Subcutaneous adipose tissue (tissue), 4 donors: ENCODE measurements around the gene SHMT2. TPM values are rescaled to one million over a fixed set of nuclear protein-coding genes. Genes with fewer than 3 reads are reported as not detected.

ENCODE experiments used
- total RNA-seq, 4 donors: library from RNA; depleted of rRNA; stranded (reverse); fragments of >200 nt; gene quantifications; one replicate each; pipeline ENCODE4 v1.1.0, GENCODE V29; 2016
- TF ChIP-seq, protein P1 (sequence below): fragments of 450-650 bp; IDR thresholded peaks from one replicate; pipeline ENCODE4 v1.5.1; 2016; ENCODE audit warnings: low read depth, mild to moderate bottlenecking, control low read depth, antibody characterized with exemption, moderate library complexity

Gene SHMT2
- total RNA-seq, result 10 to 100 TPM; 19.1 to 41.6 (median 32.7) TPM

DNA sequence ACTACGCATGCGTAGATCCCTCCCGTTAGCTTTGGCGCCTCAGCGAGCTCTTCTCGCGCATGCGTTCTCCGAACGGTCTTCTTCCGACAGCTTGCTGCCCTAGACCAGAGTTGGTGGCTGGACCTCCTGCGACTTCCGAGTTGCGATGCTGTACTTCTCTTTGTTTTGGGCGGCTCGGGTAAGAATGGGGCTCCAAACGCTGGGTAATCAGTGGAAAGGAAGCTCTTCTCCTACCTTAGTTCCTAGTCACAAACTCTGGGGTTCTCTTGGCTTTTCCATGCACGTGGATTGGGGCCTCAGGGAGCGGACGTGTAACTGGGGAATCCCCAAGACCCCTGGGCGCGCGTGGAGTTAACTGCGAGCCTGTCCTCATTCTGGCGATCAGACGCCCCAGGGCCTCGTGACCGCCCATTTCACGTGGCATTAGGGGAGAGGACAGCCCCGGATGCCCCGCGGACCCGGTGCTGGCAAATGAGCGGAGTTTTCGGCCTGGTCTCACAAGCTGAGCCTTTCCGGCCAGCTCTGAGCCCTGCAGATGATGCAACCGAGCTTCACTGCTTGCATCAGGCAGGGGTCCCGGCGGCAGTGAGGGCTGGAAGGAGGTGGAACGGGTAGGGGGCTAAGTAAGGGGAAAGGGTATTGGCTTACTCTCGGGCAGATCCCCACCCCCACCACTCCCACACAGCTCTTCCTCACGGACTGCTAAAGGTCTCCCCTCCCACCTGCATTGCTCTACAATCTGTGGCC, at the start of gene SHMT2:
TSS of gene SHMT2 (plus strand) at position 78 of the 747 bp plus-strand sequence. CDS start at position 146, 68 bp downstream.
- TF ChIP-seq, protein P1, sequence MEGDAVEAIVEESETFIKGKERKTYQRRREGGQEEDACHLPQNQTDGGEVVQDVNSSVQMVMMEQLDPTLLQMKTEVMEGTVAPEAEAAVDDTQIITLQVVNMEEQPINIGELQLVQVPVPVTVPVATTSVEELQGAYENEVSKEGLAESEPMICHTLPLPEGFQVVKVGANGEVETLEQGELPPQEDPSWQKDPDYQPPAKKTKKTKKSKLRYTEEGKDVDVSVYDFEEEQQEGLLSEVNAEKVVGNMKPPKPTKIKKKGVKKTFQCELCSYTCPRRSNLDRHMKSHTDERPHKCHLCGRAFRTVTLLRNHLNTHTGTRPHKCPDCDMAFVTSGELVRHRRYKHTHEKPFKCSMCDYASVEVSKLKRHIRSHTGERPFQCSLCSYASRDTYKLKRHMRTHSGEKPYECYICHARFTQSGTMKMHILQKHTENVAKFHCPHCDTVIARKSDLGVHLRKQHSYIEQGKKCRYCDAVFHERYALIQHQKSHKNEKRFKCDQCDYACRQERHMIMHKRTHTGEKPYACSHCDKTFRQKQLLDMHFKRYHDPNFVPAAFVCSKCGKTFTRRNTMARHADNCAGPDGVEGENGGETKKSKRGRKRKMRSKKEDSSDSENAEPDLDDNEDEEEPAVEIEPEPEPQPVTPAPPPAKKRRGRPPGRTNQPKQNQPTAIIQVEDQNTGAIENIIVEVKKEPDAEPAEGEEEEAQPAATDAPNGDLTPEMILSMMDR, result no peak

DNA sequence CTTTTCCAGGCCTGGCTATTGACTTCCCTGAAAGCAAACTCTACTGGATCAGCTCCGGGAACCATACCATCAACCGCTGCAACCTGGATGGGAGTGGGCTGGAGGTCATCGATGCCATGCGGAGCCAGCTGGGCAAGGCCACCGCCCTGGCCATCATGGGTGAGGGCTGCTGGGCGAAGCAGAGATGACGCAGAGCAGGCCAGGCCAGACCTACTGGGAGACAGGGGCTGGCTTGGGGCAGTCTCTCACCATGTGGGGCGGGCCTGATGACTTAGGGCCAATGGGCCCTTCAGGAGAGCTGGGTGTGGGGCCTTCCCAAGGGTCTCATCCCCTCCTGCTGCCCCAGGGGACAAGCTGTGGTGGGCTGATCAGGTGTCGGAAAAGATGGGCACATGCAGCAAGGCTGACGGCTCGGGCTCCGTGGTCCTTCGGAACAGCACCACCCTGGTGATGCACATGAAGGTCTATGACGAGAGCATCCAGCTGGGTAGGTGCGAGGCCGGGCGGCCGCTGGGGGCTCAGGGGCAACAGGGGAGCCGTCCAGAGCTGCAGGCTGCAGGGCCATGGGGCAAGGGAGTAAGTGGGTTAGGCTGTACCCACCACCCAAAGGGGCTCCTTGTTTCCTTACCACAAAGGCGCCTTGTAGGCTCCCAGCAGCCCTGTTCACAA, 49.1 kb upstream of the SHMT2 start:
- TF ChIP-seq, protein P1, result no peak

DNA sequence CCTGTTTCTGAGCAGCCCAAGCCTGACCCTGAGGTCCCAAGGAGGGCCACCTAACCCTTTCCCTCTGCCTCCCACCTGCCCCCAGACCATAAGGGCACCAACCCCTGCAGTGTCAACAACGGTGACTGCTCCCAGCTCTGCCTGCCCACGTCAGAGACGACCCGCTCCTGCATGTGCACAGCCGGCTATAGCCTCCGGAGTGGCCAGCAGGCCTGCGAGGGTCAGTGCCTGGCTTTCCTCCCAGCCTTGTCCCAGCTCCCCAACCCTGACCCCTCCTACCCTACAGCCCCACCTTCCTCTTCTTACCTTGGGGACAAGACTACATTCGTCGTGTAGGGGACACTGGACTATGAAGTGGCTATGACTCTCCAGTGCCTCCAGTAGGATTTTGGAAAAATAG, 48.4 kb upstream of the SHMT2 start:
- TF ChIP-seq, protein P1, result no peak

DNA sequence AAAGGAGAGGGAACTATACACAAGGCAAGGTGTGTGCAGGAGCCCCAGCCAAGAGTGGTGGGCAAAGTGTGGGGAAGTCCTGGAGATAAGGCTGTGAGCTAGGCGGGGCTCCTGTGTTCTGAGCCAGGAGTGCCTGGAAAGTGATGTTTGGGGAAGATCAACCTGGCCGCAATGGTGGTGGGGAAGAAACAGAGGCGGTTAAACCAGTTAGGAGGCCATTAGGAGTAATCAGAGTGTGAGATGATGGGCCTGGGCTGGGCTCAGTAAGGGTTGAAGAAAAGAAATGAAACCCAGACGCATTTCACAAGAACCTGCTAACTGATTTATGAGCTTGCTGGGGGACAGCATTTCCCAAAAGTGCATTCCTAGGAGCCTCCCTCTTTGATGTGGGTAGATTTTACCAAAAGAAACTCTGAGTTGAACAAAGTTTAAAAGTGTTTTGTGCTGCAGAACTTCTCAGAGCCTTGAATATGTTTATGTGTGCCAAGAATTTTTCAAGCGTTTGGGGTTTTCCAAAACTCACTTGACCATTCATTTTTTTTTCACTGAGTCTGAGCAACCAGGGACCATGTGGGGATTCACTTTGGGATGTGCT, 47.9 kb upstream of the SHMT2 start:
- TF ChIP-seq, protein P1, result no peak

DNA sequence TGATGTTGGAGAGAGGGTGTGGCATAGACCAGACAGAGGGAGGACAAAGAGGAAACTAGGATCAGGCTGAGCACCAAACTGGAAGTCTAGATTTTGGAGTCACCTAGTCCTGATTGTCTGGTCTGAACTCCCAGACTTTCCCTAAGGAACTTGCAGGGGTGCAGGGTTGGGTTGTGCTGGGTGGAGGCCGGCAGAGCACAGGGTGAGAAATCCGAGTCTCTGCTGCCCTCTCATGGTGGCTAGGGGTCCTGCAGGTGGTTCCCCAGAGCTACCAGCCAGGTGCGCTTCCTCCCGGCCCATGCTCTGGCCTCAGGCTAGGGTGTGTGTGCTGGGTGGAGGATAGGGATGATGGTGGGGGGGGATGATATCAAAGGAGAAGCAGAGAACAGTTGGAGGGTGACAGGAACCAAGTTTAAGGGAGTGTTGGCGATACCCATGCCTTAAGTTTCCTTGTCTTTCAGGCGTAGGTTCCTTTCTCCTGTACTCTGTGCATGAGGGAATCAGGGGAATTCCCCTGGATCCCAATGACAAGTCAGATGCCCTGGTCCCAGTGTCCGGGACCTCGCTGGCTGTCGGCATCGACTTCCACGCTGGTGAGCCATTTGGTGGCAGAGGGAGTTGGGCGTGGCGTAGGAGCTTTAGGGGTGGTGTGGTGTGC, 46.5 kb upstream of the SHMT2 start:
- TF ChIP-seq, protein P1, result no peak

DNA sequence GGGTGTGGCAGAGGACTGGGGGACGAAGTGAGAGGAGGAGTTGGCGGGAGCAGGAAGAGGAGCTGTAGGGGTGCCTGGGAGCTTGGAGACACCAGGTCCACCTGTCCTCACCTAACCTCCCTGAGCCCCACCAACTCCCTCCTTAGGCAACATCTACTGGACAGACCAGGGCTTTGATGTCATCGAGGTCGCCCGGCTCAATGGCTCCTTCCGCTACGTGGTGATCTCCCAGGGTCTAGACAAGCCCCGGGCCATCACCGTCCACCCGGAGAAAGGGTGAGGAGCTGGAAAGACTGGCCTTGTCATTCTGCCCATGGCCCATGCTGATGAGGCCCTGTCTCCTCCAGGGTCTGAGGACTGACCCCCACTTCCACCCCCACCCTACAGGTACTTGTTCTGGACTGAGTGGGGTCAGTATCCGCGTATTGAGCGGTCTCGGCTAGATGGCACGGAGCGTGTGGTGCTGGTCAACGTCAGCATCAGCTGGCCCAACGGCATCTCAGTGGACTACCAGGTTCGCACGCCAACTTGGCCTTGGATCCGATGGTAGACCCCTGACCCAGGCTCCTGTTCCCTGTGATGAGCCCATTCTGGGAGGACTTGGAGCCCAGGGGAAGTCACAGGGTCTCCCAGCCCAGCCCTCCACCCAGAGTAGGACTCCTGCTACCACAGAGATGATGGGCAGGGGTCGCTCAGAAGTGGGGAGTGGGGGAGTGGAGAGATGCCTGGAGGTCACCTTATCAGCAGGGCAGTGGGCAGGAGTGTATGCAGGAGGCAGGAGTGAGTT, 45.4 kb upstream of the SHMT2 start:
- TF ChIP-seq, protein P1, result no peak
